Measurements from ENCODE around the gene MGAT4A.

The MGAT4A gene

DNA sequence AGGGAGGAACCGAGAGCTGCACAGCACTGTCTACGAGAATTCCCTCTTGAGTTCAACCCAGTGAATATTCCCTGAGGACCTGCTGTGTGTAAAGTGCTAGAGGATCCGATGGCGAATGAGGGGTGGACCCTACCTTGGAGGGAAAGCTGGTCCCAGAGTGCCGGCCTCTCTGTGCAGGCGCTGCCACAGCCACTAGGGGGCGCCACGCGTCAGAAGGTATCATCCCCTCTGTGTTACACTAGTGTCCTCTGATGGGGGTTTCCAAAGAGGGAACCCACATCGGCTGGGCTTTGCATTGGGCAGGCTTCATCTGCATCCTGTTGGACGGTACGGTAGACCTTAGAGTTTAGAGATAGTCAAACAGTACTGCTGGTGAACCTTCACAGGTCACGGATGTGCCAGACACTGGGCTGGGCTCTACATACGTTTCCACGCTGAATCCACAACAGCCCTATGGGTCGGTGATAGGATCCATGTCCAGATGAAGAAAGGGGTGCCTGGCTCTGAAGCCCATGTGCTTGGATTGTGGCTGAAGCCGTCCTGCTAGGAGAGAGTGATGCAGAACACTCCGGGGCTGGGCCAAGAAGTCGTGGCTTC, 161.6 kb downstream of the MGAT4A start:
- DNase-seq, result peak; percentile 18

Measured in NCI-H2029 (cell line).